GM18526 (cell line): ENCODE data around the gene POFUT1.

Source experiments
- POLR2A ChIP-seq: IDR thresholded peaks from 3 replicates; pipeline ENCODE4 v1.6.1; 2011; ENCODE audit not compliant: insufficient read length; ENCODE audit errors: extremely low read depth

Gene POFUT1

DNA sequence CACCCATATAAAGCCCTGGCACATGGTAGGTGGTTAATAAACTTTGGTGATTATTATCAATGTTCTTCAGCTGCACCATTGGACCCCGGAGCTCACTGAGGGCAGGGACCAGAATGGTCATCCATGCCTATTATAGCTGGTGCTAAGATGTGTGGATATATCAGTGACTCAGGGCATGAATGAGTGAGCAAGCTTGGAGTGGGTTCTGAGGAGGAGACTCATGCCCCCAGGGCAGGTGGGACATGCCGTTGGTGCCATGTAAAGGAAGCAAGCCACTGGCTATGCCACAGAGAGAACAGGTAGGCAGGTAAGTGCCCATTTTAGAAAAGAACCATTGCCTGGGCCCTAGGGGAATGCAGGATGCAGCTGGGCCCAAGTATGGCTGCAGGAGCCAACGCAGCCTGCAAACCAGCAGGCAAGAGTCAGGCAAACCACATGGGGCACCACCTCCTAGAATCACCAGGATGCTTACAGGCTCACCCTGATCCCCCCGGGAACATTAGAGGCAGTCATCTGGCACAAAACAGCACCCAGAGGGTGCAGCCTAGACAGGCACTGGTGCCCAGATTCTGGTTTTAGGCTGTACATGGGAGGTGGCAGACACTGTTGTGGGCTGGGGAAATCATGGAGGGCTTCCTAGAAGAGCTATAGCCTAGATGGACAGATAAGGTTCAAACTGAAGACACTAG is 23.6 kb upstream of the POFUT1 start:
- no peak for TF ChIP-seq POLR2A

DNA sequence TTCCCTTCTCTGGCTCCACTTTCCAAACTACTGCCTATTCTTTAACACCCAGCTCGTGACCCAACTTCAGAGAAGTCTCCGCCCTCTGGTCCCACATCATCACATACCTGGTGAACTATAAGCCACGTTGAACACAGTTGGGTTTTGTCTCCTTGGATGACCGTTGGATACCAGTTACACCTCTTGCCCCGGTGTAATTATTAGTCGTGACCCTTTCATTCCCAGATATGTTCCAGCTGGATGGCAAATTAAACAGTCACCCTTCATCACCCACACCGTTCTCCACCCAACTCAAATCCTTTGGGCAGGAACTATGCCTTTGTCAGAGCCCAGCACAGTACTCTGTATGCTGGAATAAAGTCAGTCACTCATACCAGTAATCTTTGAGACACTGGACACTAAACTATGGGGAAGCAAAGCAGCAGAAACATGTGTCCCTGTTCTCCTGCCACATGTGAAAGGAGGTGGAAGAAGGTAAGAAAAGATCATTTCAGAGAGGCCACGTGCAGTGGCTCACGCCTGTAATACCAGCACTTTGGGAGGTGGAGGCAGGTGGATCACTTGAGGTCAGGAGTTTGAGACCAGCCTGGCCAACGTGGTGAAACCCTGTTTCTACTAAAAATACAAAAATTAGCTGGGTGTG is 22.6 kb upstream of the POFUT1 start:
- TF ChIP-seq POLR2A = no peak

GRCh38 chr20:32186506-32186905 is 21.2 kb upstream of the POFUT1 start:
- TF ChIP-seq POLR2A = no peak

- TF ChIP-seq POLR2A = no peak
Measured at GRCh38 chr20:32188376-32189122, 19.1 kb upstream of the POFUT1 start.

- no peak for TF ChIP-seq POLR2A
Measured at GRCh38 chr20:32189123-32189410, 18.6 kb upstream of the POFUT1 start.

DNA sequence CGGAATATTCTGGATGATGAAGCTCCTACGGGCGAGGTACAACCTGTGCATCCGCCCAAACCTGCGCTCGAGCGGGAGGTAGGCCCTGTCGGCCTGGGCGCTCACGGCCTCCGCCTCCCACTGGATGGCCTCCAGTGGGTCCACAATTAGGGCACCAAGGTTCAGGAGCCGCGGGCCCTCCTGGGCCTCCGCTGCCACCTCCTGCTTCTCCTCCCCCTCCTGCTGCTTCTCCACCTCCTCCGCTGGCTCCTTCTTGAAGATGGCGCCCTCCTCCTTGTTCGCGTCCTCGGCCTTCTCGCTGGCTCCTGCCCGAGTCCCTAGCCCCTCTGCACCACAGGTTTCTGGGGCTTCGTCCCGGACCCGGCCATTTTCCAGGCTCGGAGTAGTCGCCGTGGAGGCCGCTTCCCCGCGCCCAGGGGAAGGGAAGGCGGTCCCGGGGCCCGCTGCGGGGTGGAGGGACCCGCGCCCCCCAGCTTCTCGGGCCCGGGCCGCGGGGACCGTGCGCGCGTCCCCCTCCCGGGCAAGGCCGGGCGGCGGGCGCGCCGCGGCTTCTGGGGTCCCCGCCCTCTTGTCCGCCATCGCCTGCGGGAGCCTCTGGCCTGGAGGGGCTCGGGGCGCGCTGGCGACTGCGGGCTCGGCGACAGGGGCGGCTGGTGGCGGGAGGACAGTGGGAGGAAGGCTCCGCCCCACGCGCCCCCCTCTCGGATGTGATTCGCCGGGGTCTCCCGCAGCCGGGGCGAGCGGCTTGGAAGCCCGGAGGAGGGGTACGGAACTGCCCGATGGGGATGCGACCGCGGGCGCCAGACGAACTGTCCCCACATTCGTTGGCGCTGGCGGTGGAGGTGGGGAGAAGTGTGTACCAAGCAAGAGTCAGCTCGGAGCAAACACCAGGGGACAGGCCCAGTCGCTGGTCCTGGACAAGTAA is 17.7 kb upstream of the POFUT1 start:
- no peak for TF ChIP-seq POLR2A

DNA sequence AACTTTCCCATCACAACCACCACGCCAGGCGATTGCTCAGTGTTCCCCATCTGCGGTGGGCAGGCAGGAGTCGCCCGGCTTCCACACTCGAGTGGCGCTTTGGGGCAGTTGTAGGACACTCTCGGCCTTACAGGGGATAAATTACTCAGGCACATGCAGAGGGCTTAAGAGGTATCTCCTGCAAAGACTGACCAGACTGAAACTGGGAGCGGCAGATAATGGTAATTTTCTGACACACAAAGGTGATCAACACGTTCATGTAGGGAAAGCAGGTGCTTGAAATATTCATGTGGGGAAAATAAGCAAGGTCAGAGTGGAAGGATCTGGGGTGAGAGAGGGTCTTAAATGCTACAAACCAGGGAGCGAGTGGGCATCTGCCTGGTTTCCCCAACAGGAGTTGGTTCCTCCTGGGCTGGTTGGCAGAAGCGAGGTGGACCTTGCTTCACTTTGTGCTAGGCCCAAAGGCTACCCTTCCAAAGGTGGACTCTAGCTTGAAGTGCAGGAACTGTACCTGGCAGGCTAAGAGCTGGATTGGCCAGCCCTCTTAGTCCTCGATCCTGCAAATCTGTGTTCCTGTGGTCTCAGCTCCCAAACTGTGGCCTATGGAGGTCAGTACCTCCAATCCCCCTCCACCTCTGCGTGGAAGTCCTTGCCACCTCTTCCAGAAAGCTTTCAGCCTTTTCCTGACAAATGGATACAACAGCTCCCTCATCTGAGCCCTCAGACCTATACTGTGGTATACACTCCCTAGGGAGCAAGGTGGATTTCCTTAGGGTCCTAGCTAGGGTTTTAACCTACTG is 16.9 kb upstream of the POFUT1 start:
- TF ChIP-seq POLR2A = no peak

DNA sequence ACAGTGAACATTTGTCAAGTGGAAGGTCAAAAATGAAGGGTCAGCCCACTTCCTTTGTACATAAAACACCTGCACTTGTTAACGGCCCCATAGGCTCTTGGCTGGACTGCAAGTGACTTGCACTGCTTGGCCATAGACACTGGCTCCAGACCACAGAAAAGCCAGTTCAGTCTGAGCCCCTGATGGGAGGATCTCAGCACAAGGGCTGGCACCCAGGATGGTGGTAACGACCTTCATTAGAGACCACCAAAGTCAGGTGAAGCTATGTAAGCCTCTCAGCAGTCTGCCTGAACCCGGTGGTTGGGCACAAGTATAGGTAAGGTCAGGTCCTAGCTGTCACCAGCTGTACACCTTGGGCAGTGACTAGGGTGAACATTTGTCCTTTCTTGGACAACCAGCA is 16.3 kb upstream of the POFUT1 start:
- no peak for TF ChIP-seq POLR2A

DNA sequence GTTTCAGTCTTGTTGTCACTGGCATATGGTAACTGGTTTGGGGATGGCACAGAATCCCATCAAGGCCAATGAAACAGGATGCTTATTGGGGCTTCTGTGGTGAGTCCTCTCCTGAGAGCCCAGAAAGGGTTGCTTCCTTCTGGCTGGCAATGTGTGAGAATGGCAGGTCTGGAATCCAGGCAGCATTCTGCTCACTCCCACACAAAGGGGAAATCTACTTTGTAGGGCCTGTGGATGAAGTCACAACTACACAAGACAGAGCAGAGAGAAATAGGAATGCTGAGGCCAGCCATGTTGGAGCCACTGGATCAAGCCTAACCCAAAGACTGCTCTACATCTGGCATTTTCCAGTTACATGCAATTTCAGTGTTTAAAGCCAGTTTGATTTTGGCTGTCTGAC is 15.8 kb upstream of the POFUT1 start:
- TF ChIP-seq POLR2A = no peak

DNA sequence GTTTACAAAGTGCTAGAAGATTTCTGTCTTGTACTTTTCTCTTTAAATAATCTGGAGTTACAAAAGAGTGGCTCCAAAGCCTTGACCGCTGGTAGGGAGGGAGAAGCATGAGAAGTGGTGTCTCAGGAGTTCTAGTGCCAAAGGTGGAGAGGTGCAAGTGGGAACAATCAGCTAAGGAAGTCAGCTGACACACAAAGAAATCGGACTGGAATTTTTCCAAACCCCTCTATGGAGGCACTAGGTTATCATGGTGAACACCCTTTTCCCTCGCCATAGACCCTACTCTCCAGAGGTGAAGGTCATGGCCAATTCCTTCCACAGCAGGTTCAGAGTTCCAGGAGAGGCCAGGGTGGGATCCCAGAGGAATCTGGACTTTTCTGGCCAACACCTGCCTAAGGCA is 15.0 kb upstream of the POFUT1 start:
- no peak for TF ChIP-seq POLR2A

DNA sequence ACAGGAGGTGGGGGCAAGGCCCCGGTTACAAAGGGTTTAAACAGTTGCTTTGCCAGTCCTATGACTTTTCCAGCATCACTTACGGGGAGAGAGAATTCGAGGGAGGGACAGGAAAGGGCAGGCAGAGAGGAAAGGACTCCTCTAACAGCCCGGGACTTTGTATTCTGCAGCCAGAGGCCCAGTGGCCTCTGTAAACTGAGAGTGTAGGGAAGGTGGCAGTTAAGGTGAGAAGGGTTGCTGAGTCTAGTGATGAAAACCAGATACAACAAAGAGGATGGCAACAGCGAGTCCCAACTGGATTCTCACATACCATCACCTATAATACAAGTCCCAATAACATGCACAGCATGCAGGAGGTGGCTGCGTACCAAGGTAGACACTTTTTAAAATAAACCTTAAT is 13.7 kb upstream of the POFUT1 start:
- no peak for TF ChIP-seq POLR2A

DNA sequence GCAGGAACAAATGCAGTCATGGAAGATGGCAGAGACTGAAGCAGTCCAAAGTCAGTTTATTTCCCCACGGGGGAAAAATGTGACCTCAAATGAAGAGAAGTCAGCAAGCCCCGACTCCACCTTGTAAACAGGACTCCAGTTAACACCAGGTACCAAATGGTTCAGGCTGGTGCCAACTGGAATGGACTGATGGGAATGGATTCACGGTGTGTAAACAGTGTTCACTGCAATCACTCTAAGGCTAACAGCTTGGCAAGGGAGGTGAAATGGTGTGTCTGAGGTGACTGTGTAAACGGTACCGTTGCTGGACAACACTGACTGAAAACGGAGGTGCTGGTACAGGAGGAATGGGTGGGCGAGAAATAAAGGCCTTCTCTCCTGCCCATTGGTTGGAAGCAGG is 12.1 kb upstream of the POFUT1 start:
- TF ChIP-seq POLR2A = no peak

DNA sequence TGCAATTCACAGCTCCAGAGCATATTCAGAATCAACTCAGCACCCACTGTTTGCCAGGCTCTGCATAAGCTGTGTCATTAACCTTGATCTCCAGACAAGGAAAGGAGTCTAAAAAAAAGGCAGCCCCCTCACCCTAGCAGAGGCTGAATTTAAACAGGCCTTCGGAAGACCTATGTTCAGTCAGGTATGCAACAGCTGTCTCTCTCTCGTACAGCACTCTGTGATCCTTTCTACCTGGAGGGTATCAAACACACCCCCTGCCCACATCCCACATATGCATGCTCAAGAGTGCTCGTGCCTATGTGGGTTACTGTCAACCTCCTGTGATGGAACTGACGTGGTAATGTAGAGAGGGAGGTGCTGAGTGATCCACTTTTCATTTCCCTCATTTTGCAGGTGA is 8.7 kb upstream of the POFUT1 start:
- TF ChIP-seq POLR2A = no peak

- no peak for TF ChIP-seq POLR2A
Measured at GRCh38 chr20:32201296-32201976, 6.2 kb upstream of the POFUT1 start.

GRCh38 chr20:32201977-32202363 is 5.7 kb upstream of the POFUT1 start:
- TF ChIP-seq POLR2A = no peak
